Measurements from ENCODE around the gene XXYLT1. TPM values are rescaled to one million over a fixed set of nuclear protein-coding genes. Genes with fewer than 3 reads are reported as not detected.

Gene XXYLT1
- total RNA-seq, 4 donors from 2014 or later, result 5.4 to 18.2 (median 6.9) TPM

DNA sequence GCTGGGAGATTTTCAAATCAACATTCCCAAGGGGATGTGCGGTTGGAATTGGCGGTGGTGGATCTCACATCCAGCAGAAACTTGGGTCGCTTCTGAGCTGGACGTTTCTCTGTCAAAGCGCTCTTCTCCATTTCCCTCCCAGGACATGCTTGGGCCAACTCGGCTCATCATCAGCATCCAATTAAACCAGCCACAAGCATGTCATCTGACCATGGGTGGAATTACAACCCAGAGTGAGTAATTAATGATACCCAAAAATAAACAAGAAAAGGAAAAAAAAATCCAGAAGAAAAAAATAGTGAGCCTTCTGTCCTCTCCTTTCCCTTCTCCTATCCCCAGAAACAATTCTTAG, 111.2 kb downstream of the XXYLT1 start:
- Histone ChIP-seq H3K36me3 (no peaks in the 10 kb centered on the region), H3K27me3 (no peaks in the 10 kb centered on the region), H3K9me3 (no peaks in the 10 kb centered on the region), H3K27ac (peak overlapping the region; percentile 10 to 76 (median 52)), H3K4me3 (no peak overlapping the region), H3K4me1 (peaks cover 0 to 37% (median 19%) of the 10 kb centered on the region in 4 donors)
- no peak for DNase-seq
- TF ChIP-seq, protein P1, sequence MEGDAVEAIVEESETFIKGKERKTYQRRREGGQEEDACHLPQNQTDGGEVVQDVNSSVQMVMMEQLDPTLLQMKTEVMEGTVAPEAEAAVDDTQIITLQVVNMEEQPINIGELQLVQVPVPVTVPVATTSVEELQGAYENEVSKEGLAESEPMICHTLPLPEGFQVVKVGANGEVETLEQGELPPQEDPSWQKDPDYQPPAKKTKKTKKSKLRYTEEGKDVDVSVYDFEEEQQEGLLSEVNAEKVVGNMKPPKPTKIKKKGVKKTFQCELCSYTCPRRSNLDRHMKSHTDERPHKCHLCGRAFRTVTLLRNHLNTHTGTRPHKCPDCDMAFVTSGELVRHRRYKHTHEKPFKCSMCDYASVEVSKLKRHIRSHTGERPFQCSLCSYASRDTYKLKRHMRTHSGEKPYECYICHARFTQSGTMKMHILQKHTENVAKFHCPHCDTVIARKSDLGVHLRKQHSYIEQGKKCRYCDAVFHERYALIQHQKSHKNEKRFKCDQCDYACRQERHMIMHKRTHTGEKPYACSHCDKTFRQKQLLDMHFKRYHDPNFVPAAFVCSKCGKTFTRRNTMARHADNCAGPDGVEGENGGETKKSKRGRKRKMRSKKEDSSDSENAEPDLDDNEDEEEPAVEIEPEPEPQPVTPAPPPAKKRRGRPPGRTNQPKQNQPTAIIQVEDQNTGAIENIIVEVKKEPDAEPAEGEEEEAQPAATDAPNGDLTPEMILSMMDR (IDR thresholded peaks at IDR 0.05), result no peak
- TF ChIP-seq POLR2A (IDR thresholded peaks at IDR 0.05), result no peak

DNA sequence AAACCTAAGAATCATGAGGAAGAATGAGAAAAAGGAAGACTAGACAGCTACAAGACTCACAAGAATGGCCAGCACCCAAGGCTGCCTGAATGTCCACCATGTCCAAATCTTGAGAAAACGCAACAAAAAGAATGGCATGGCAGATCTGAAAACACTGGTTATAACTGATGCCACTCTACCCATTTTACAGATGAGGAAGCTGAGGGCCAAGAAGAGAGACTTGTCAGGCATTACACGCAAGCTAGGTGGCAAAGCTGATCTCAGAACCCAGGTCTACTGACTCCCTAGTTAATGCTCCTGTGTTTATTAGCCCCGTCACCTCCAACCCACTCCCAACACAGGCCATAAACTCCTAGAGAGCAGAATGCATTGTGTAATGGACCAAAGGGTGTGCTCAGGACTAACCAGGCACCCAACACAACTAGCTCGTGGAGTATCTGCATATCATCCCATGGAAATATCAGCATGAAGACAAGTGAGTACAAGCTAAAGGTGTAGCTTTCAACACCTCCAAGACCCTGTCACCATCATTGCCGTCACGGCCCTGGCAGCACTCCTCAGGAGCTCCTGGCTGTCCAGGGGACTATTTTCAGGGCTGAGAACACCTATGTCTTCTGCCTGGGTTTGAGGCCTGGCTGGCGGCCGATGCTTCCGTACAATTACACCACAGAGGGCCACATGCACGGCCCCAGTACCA, 111.7 kb downstream of the XXYLT1 start:
- no peaks in the 10 kb centered on the region for H3K9me3 ChIP-seq
- no peaks in the 10 kb centered on the region for H3K27me3 ChIP-seq
- no peak for DNase-seq
- peaks cover 5 to 43% (median 22%) of the 10 kb centered on the region in 4 donors for H3K4me1 ChIP-seq
- H3K4me3 ChIP-seq, result no peak overlapping the region
- no peak for TF ChIP-seq POLR2A (IDR thresholded peaks at IDR 0.05)
- TF ChIP-seq, protein P1 (IDR thresholded peaks at IDR 0.05), result no peak
- H3K27ac ChIP-seq, result peak overlapping the region; percentile 10 to 76 (median 52)
- H3K36me3 ChIP-seq, result no peaks in the 10 kb centered on the region

DNA sequence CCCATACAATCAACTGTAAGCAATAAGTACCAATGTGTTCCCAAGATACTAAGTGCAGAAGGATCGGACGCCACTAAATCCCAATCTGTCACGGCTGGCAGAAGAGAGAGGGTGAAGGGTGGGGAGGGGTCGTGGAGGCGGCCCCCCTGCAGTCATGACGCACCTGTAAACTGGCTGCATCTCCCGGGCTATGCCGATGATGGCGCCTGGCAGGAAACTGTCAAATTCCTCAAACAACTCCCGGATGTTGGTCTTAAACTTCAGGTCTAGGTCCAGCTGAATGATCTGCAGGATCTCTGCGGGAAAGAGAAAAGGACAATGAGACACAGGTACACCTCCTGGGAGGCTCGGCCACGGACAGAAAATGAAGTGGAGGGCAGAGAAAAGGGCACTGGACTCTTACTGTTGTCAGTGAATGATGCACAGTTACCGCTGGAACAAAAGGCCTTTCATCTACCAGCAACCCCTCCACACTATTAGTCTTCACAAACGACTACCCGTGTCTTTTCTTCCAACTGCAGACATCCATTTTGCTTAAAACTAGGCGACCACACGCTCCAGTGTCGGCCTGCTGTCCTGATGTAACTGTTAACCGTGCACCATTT, 114.6 kb downstream of the XXYLT1 start:
- no peaks in the 10 kb centered on the region for H3K27me3 ChIP-seq
- no peaks in the 10 kb centered on the region for H3K36me3 ChIP-seq
- H3K4me3 ChIP-seq, result no peak overlapping the region
- H3K4me1 ChIP-seq, result peaks cover 7 to 55% (median 21%) of the 10 kb centered on the region in 4 donors
- peak overlapping the region in 3 of 4 donors; percentile 14 to 84 (median 66) for H3K27ac ChIP-seq
- TF ChIP-seq, protein P1 (IDR thresholded peaks at IDR 0.05), result no peak
- TF ChIP-seq POLR2A (IDR thresholded peaks at IDR 0.05), result no peak
- H3K9me3 ChIP-seq, result no peaks in the 10 kb centered on the region
- DNase-seq, result no peak

DNA sequence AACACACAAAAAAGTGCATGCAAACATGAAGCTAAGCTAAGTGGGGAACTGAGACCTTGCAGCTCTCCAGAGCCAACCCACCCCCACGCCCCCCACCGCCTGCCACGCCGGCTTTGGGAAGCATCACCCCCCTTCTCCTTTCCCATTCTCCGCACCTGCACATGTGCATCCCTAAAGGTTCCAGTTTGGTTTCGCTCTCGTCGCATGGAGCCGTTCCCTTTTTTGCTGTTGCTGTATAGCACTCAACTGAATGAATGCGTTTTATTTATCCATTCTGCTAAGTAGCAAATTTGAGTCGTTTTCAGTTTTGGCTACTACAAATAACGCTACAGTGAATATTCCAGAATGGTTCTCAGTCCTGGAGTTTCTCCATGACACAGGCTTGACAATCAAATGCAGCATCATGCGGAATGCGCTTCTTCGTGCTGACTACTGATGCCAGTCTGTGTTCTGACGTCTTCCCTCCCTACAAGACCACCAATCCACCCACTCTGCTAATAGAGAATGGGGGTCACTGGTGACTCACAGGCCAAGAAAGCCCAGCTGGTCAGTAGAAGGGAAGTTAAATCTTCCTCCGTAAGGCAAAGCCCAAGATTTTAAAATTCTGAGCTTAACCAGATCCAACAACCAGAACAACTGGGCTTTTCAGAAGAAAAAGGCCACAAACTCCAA, 115.3 kb downstream of the XXYLT1 start:
- H3K9me3 ChIP-seq, result no peaks in the 10 kb centered on the region
- TF ChIP-seq, protein P1 (IDR thresholded peaks at IDR 0.05), result no peak
- H3K4me1 ChIP-seq, result peaks cover 7 to 57% (median 18%) of the 10 kb centered on the region in 4 donors
- no peak overlapping the region for H3K4me3 ChIP-seq
- DNase-seq, result no peak
- no peaks in the 10 kb centered on the region for H3K27me3 ChIP-seq
- H3K27ac ChIP-seq, result peak overlapping the region; percentile 58 to 84 (median 70)
- no peaks in the 10 kb centered on the region for H3K36me3 ChIP-seq

DNA sequence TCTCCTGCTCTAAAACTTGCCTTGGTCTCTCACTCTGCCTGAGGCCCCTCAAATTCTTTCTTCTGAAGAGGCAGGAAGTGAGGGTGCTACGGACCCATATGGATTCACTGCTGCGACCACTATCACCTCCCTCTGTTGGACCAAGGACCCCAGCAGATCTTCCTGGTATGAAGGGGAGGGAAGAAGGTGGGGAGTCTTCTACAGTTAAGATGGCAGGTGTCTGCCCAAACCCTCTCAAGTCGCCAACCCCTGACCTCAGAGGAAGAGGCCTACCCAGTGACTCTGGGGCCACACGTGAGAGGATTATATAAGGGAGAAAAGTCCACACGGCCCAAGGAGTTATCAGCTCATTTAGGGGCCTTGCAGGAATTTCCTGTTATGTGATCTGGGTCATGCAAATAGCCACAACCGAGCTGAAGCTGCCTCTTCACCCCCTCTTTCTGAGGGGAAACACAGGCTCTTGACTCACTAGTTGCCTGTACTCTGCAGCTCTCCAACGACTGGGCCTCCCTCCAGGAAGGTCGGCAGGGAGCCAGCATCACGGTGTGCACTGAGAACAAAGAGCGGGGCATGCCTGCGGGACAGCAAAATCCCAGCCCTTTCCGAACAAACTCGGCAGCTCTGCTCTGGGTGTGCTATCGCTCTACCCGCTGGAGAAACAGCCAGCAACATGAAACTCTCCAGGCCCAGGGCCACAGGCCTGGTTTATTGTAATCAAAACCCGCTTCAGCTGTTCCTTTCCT, 116.0 kb downstream of the XXYLT1 start:
- H3K36me3 ChIP-seq, result no peaks in the 10 kb centered on the region
- no peaks in the 10 kb centered on the region for H3K9me3 ChIP-seq
- H3K4me1 ChIP-seq, result peaks cover 7 to 51% (median 18%) of the 10 kb centered on the region in 4 donors
- H3K27ac ChIP-seq, result peak overlapping the region; percentile 58 to 84 (median 70)
- peak; percentile 48 to 80 (median 76) for DNase-seq
- H3K27me3 ChIP-seq, result no peaks in the 10 kb centered on the region
- no peak overlapping the region for H3K4me3 ChIP-seq
- TF ChIP-seq, protein P1 (IDR thresholded peaks at IDR 0.05), result no peak
- no peak for TF ChIP-seq POLR2A (IDR thresholded peaks at IDR 0.05)
